Caco-2 (cell line): ENCODE data around the gene UCP1. TPM values are rescaled to one million over a fixed set of nuclear protein-coding genes. Genes with fewer than 3 reads are reported as not detected.

ENCODE experiments used
- BruUV-seq: library from RNA; stranded (reverse); fragments of 400-500 nt; replicated peaks from 2 replicates; lab custom pipeline; 2021; lab: Mats Ljungman, UMichigan
- CTCF ChIA-PET: fragments of 300-600 bp; sonication (Branson Sonifier 250); formaldehyde crosslinking; loops from one replicate; lab custom pipeline; 2022; ENCODE audit warnings: antibody characterized with exemption; lab: Charles Lee
- POLR2A ChIA-PET: fragments of 300-600 bp; sonication (Branson Sonifier 250); formaldehyde crosslinking; loops from one replicate; lab custom pipeline; 2022; ENCODE audit warnings: antibody characterized with exemption; lab: Charles Lee
- DNase-seq, 2 experiments: peaks; one replicate each; pipeline versions ENCODE4 v3.0.0 to v3.0.0-alpha.2; 2020 to 2022
- H3K27me3 ChIP-seq: replicated peaks from 2 replicates; pipeline ENCODE4 v1.6.0; 2011; ENCODE audit warnings: low read length; ENCODE audit not compliant: control insufficient read depth, insufficient read depth
- H3K36me3 ChIP-seq: 2 replicates; pipeline ENCODE4 v1.5.1; 2011; ENCODE audit warnings: low read length; ENCODE audit not compliant: control insufficient read depth, insufficient read depth
- H3K4me1 ChIP-seq: fragments of 250-450 bp; sonication (Bioruptor Pico); 2 replicates; pipeline ENCODE4 v1.5.1; 2020; ENCODE audit warnings: mild to moderate bottlenecking
- H3K4me3 ChIP-seq: 2 replicates; pipeline ENCODE4 v1.5.1; 2011; ENCODE audit warnings: low read depth, mild to moderate bottlenecking, control low read depth, low read length
- H3K9me3 ChIP-seq: fragments of 250-450 bp; sonication (Bioruptor Pico); 2 replicates; pipeline ENCODE4 v1.5.1; 2020; ENCODE audit warnings: mild to moderate bottlenecking, moderate library complexity
- H3K27ac Mint-ChIP-seq: one replicate; pipeline ENCODE4 v1.8.0; 2022; ENCODE audit warnings: mixed read lengths; ENCODE audit not compliant: unreplicated experiment
- H3K27me3 Mint-ChIP-seq: one replicate; pipeline ENCODE4 v1.8.0; 2022; ENCODE audit warnings: mixed read lengths; ENCODE audit not compliant: insufficient read depth, unreplicated experiment
- H3K36me3 Mint-ChIP-seq: one replicate; pipeline ENCODE4 v1.8.0; 2022; ENCODE audit warnings: mild to moderate bottlenecking, mixed read lengths; ENCODE audit not compliant: insufficient read depth, unreplicated experiment
- H3K4me1 Mint-ChIP-seq: one replicate; pipeline ENCODE4 v1.8.0; 2022; ENCODE audit warnings: low read depth, mixed read lengths; ENCODE audit not compliant: unreplicated experiment
- H3K4me3 Mint-ChIP-seq: one replicate; pipeline ENCODE4 v1.8.0; 2022; ENCODE audit warnings: mild to moderate bottlenecking, moderate library complexity, mixed read lengths; ENCODE audit not compliant: unreplicated experiment
- H3K9me3 Mint-ChIP-seq: one replicate; pipeline ENCODE4 v1.8.0; 2022; ENCODE audit warnings: mixed read lengths; ENCODE audit not compliant: unreplicated experiment
- CTCF ChIP-seq, 2 experiments: fragments of 200-600 bp in 1 of 2; IDR thresholded peaks; 1 replicate in 1 of 2; 2 replicates in 1 of 2; pipeline versions ENCODE4 v1.5.1 to v1.8.0; 2011 to 2022; ENCODE audit warnings: antibody characterized with exemption in 1 of 2, control low read depth in 1 of 2, inconsistent platforms in 1 of 2, low read depth in 1 of 2, low read length in 1 of 2, mild to moderate bottlenecking in 1 of 2, moderate library complexity in 1 of 2; ENCODE audit not compliant: insufficient read depth in 1 of 2, severe bottlenecking in 1 of 2, unreplicated experiment in 1 of 2
- intact Hi-C: fragments of 100-400 bp; cut with micrococcal nuclease; formaldehyde crosslinking; loops from one replicate; pipeline ENCODE4 v1.10.0; 2022; ENCODE audit not compliant: unreplicated experiment
- total RNA-seq: library from RNA; stranded (reverse); gene quantifications from 2 replicates; pipeline ENCODE4 v1.2.3, GENCODE V29; 2022

UCP1 gene
- total RNA-seq, 1 experiment from 2014 or later: 0.54 TPM

GRCh38 chr4:140612357-140612756 is 43.6 kb upstream of the UCP1 start:
- Histone ChIP-seq H3K36me3 (no peaks in the 10 kb centered on the region; the same call in 1 of the 2 replicates), H3K4me3 (no peak overlapping the region), H3K9me3 (no peaks in the 10 kb centered on the region), H3K27me3 (no peaks in the 10 kb centered on the region), H3K4me1 (peaks cover 16% of the 10 kb centered on the region)
- intact Hi-C loops: no loop called here
- DNase-seq: no peak
- H3K27me3 Mint-ChIP-seq: no peaks in the 10 kb centered on the region
- no peaks in the 10 kb centered on the region for H3K36me3 Mint-ChIP-seq
- POLR2A ChIA-PET: no interaction called here
- TF ChIP-seq CTCF (IDR thresholded peaks at IDR 0.05; ENCODE audit: insufficient read depth in 1 of 2, low read depth in 1 of 2, low read length in 1 of 2, severe bottlenecking in 1 of 2, unreplicated experiment in 1 of 2): no peak
- no peaks in the 10 kb centered on the region for H3K4me1 Mint-ChIP-seq
- H3K9me3 Mint-ChIP-seq: no peaks in the 10 kb centered on the region
- CTCF ChIA-PET: no interaction called here
- BruUV-seq: no TSS peak
- H3K4me3 Mint-ChIP-seq: no peak overlapping the region
- H3K27ac Mint-ChIP-seq: no peak overlapping the region

GRCh38 chr4:140611854-140612253 is 43.1 kb upstream of the UCP1 start:
- Mint-ChIP-seq H3K27ac (no peak overlapping the region), H3K4me1 (no peaks in the 10 kb centered on the region), H3K9me3 (no peaks in the 10 kb centered on the region), H3K4me3 (no peak overlapping the region), H3K27me3 (no peaks in the 10 kb centered on the region), H3K36me3 (no peaks in the 10 kb centered on the region)
- TF ChIP-seq CTCF (IDR thresholded peaks at IDR 0.05; ENCODE audit: insufficient read depth in 1 of 2, low read depth in 1 of 2, low read length in 1 of 2, severe bottlenecking in 1 of 2, unreplicated experiment in 1 of 2): no peak
- BruUV-seq: no TSS peak
- ChIA-PET CTCF (no interaction called here), POLR2A (no interaction called here)
- no peak for DNase-seq
- intact Hi-C loops: loop anchor here (2.0 kb wide), 1 partner anchor 185 kb away; the partner anchor contains the start of gene CLGN
- H3K27me3 ChIP-seq: no peaks in the 10 kb centered on the region
- H3K36me3 ChIP-seq: no peaks in the 10 kb centered on the region; the same call in 1 of the 2 replicates
- no peak overlapping the region for H3K4me3 ChIP-seq
- peaks cover 17% of the 10 kb centered on the region for H3K4me1 ChIP-seq
- no peaks in the 10 kb centered on the region for H3K9me3 ChIP-seq

GRCh38 chr4:140609548-140610425 is 41.0 kb upstream of the UCP1 start:
- Mint-ChIP-seq H3K27ac (no peak overlapping the region), H3K36me3 (no peaks in the 10 kb centered on the region), H3K4me1 (no peaks in the 10 kb centered on the region), H3K27me3 (no peaks in the 10 kb centered on the region), H3K9me3 (no peaks in the 10 kb centered on the region), H3K4me3 (no peak overlapping the region)
- peak; percentile 39 to 40 for TF ChIP-seq CTCF (IDR thresholded peaks at IDR 0.05; ENCODE audit: insufficient read depth in 1 of 2, low read depth in 1 of 2, low read length in 1 of 2, severe bottlenecking in 1 of 2, unreplicated experiment in 1 of 2)
- peak in 1 of 2 experiments; percentile 47 for DNase-seq
- Histone ChIP-seq H3K36me3 (no peaks in the 10 kb centered on the region; the same call in 1 of the 2 replicates), H3K27me3 (no peaks in the 10 kb centered on the region), H3K4me1 (peaks cover 10% of the 10 kb centered on the region), H3K9me3 (no peaks in the 10 kb centered on the region), H3K4me3 (no peak overlapping the region)
- ChIA-PET POLR2A (no interaction called here), CTCF (interaction anchor here (1.2 to 2.3 kb wide), 4 partner anchors 15 to 279 kb away, joined by 4 to 11 read pairs (median 6); no protein-coding TSS in a partner anchor)
- no TSS peak for BruUV-seq
- intact Hi-C loops: loop anchor here (1.0 to 2.0 kb wide), 5 partner anchors 14 to 279 kb away; partner anchors contain the start of gene CLGN
